H9 (cell line): ENCODE results near the gene SPCS1. TPM values are rescaled to one million over a fixed set of nuclear protein-coding genes. Genes with fewer than 3 reads are reported as not detected.
A peak's percentile ranks its signal among the peaks of the same experiment; 100 is the strongest.

Source experiments
- DNase-seq: peaks from one replicate; pipeline ENCODE4 v3.0.0-alpha.2; 2017
- H2AFZ ChIP-seq: one replicate; pipeline ENCODE4 v1.6.1; 2013; ENCODE audit warnings: mild to moderate bottlenecking, low read length, control low read depth, moderate library complexity
- H2AK5ac ChIP-seq: 2 replicates; pipeline ENCODE4 v1.6.1; 2013; ENCODE audit warnings: low read length, control low read depth, mixed read lengths; ENCODE audit not compliant: insufficient read length
- H2BK120ac ChIP-seq: one replicate; pipeline ENCODE4 v1.6.1; 2013; ENCODE audit warnings: low read depth, mild to moderate bottlenecking, low read length, control low read depth, inconsistent platforms; ENCODE audit not compliant: poor library complexity, severe bottlenecking
- H2BK12ac ChIP-seq: 2 replicates; pipeline ENCODE4 v1.6.1; 2013; ENCODE audit warnings: low read length, control low read depth, mixed read lengths, low read depth; ENCODE audit not compliant: insufficient read length
- H2BK15ac ChIP-seq: 2 replicates; pipeline ENCODE4 v1.6.1; 2013; ENCODE audit warnings: low read depth, low read length, control low read depth
- H2BK20ac ChIP-seq: one replicate; pipeline ENCODE4 v1.6.1; 2013; ENCODE audit warnings: low read depth, mild to moderate bottlenecking, low read length, control low read depth, inconsistent platforms; ENCODE audit not compliant: poor library complexity, severe bottlenecking
- H2BK5ac ChIP-seq: 2 replicates; pipeline ENCODE4 v1.6.1; 2013; ENCODE audit warnings: low read length, control low read depth, mixed read lengths; ENCODE audit not compliant: insufficient read length
- H3K14ac ChIP-seq: 2 replicates; pipeline ENCODE4 v1.6.1; 2013; ENCODE audit warnings: low read length, control low read depth; ENCODE audit not compliant: insufficient read depth
- H3K18ac ChIP-seq: 2 replicates; pipeline ENCODE4 v1.6.1; 2013; ENCODE audit warnings: low read depth, mild to moderate bottlenecking, mixed read lengths, low read length, control low read depth; ENCODE audit not compliant: insufficient read length
- H3K23ac ChIP-seq: 2 replicates; pipeline ENCODE4 v1.6.1; 2013; ENCODE audit warnings: low read length, control low read depth, mixed read lengths, low read depth; ENCODE audit not compliant: insufficient read length
- H3K23me2 ChIP-seq: 2 replicates; pipeline ENCODE4 v1.6.1; 2013; ENCODE audit warnings: low read depth, mild to moderate bottlenecking, mixed read lengths, low read length, control low read depth; ENCODE audit not compliant: insufficient read length, poor library complexity, severe bottlenecking
- H3K27ac ChIP-seq: 2 replicates; pipeline ENCODE4 v1.5.1; 2013; ENCODE audit warnings: low read length, control low read depth, mixed read lengths, low read depth; ENCODE audit not compliant: insufficient read length
- H3K27me3 ChIP-seq: 2 replicates; pipeline ENCODE4 v1.6.1; 2013; ENCODE audit warnings: low read length, control low read depth, inconsistent platforms; ENCODE audit not compliant: insufficient read depth
- H3K4ac ChIP-seq: 2 replicates; pipeline ENCODE4 v1.6.1; 2013; ENCODE audit warnings: low read depth, mild to moderate bottlenecking, control low read depth, inconsistent platforms, low read length, moderate library complexity
- H3K4me1 ChIP-seq: 2 replicates; pipeline ENCODE4 v1.6.1; 2013; ENCODE audit warnings: low read length, control low read depth, inconsistent platforms; ENCODE audit not compliant: insufficient read depth
- H3K4me2 ChIP-seq: 2 replicates; pipeline ENCODE4 v1.6.1; 2013; ENCODE audit warnings: low read length, control low read depth, mixed read lengths; ENCODE audit not compliant: insufficient read length, insufficient read depth
- H3K56ac ChIP-seq: 2 replicates; pipeline ENCODE4 v1.6.1; 2013; ENCODE audit warnings: low read depth, mild to moderate bottlenecking, mixed read lengths, low read length, control low read depth; ENCODE audit not compliant: insufficient read length
- H3K79me1 ChIP-seq: 2 replicates; pipeline ENCODE4 v1.6.1; 2013; ENCODE audit warnings: low read depth, mild to moderate bottlenecking, moderate library complexity, low read length, control low read depth, inconsistent platforms; ENCODE audit not compliant: insufficient read depth, poor library complexity, severe bottlenecking
- H3K79me2 ChIP-seq: 2 replicates; pipeline ENCODE4 v1.6.1; 2013; ENCODE audit warnings: low read length, control low read depth, inconsistent platforms; ENCODE audit not compliant: insufficient read depth
- H3K9ac ChIP-seq: 2 replicates; pipeline ENCODE4 v1.6.1; 2013; ENCODE audit warnings: low read length, control low read depth, mixed read lengths; ENCODE audit not compliant: insufficient read length; ENCODE audit errors: extremely low read depth
- H3K9me3 ChIP-seq: one replicate; pipeline ENCODE4 v1.6.1; 2013; ENCODE audit warnings: low read depth, low read length, inconsistent platforms; ENCODE audit not compliant: control insufficient read depth
- H3T11ph ChIP-seq: one replicate; pipeline ENCODE4 v1.6.1; 2013; ENCODE audit warnings: mild to moderate bottlenecking, low read length, control low read depth, inconsistent platforms
- H4K20me1 ChIP-seq: one replicate; pipeline ENCODE4 v1.6.1; 2013; ENCODE audit not compliant: control insufficient read depth, insufficient read length, insufficient read depth
- H4K5ac ChIP-seq: 2 replicates; pipeline ENCODE4 v1.6.1; 2013; ENCODE audit warnings: low read depth, mild to moderate bottlenecking, mixed read lengths, low read length, control low read depth; ENCODE audit not compliant: insufficient read length
- H4K8ac ChIP-seq: replicated peaks from 2 replicates; pipeline ENCODE4 v1.6.1; 2013; ENCODE audit warnings: low read length, control low read depth, mixed read lengths, low read depth; ENCODE audit not compliant: insufficient read length
- H4K91ac ChIP-seq: 2 replicates; pipeline ENCODE4 v1.6.1; 2013; ENCODE audit warnings: low read depth, mild to moderate bottlenecking, moderate library complexity, mixed read lengths, low read length, control low read depth; ENCODE audit not compliant: insufficient read length
- H3K27ac Mint-ChIP-seq, 3 experiments: 2 replicates in 2 of 3; 3 replicates in 1 of 3; pipeline ENCODE4 v1.8.0; 2020 to 2021; ENCODE audit warnings: mixed read lengths in 3 of 3, mild to moderate bottlenecking in 1 of 3, moderate library complexity in 1 of 3
- H3K27me3 Mint-ChIP-seq: 2 replicates; pipeline ENCODE4 v1.8.0; 2021; ENCODE audit warnings: low read depth, mild to moderate bottlenecking, moderate library complexity, mixed read lengths
- H3K36me3 Mint-ChIP-seq, 3 experiments: 2 replicates in 2 of 3; 3 replicates in 1 of 3; pipeline ENCODE4 v1.8.0; 2020 to 2021; ENCODE audit warnings: low read depth in 3 of 3, mixed read lengths in 3 of 3; ENCODE audit not compliant: insufficient read depth in 1 of 3
- H3K4me1 Mint-ChIP-seq, 2 experiments: 2 replicates each; pipeline ENCODE4 v1.8.0; 2020; ENCODE audit warnings: mixed read lengths in 2 of 2
- H3K4me3 Mint-ChIP-seq, 2 experiments: 2 replicates in 1 of 2; 3 replicates in 1 of 2; pipeline ENCODE4 v1.8.0; 2020 to 2021; ENCODE audit warnings: mild to moderate bottlenecking in 2 of 2, mixed read lengths in 2 of 2, moderate library complexity in 1 of 2
- H3K9me3 Mint-ChIP-seq, 2 experiments: 2 replicates in 1 of 2; 3 replicates in 1 of 2; pipeline ENCODE4 v1.8.0; 2020; ENCODE audit warnings: mild to moderate bottlenecking in 2 of 2, mixed read lengths in 2 of 2, moderate library complexity in 1 of 2
- WGBS: extraction: QIAGEN DNeasy Blood & Tissue Kit; methylation state at CpG from one replicate; pipeline ENCODE4 v1.1.7; 2013; ENCODE audit warnings: missing lambda C conversion rate, low lambda C conversion rate, mixed read lengths; ENCODE audit not compliant: insufficient read length; ENCODE audit errors: extremely low coverage; 5-methylcytosine and 5-hydroxymethylcytosine counted together
- total RNA-seq: library from RNA; stranded (reverse); gene quantifications from 2 replicates; pipeline ENCODE4 v1.2.1, GENCODE V29; 2021
- TF ChIP-seq, protein P1 (sequence below): fragments of 200-600 bp; sonication (generic); conservative IDR thresholded peaks from 3 replicates; pipeline ENCODE4 v1.8.0; 2021; ENCODE audit warnings: antibody characterized with exemption, mild to moderate bottlenecking

SPCS1 gene
- total RNA-seq, 1 experiment from 2014 or later, result 106 TPM

DNA sequence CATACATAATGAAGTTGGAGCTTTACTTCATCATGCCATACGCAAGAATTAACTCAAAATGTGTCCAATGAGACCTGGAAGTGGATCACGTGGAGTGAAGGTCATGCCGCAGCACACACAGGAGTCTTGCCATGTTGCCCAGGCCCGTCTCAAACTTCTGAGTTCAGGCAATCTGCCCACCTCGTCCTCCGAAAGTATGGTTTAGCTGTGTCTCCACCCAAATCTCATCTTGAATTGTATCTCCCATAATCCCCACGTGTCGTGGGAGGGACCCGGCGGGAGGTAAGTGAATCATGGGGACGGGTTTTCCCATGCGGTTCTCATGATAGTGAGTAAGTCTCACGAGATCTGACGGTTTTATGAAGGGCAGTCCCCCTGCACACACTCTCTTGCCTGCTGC lies 25.7 kb downstream of the SPCS1 start:
- H3K9me3 ChIP-seq, result no peaks in the 10 kb centered on the region
- H3K27me3 ChIP-seq, result no peaks in the 10 kb centered on the region
- H3K23ac ChIP-seq, result no peak overlapping the region
- H2BK15ac ChIP-seq, result no peak overlapping the region
- peaks cover 56 to 79% (median 77%) of the 10 kb centered on the region in 3 experiments for H3K36me3 Mint-ChIP-seq
- H2BK120ac ChIP-seq, result no peak overlapping the region
- no peaks in the 10 kb centered on the region for H3K4me1 Mint-ChIP-seq
- no peak overlapping the region for H2BK12ac ChIP-seq
- H3K9ac ChIP-seq, result no peak overlapping the region
- no CpG with 5 or more reads among the region's 14 CpGs for WGBS
- H2BK20ac ChIP-seq, result no peak overlapping the region
- TF ChIP-seq, protein P1, sequence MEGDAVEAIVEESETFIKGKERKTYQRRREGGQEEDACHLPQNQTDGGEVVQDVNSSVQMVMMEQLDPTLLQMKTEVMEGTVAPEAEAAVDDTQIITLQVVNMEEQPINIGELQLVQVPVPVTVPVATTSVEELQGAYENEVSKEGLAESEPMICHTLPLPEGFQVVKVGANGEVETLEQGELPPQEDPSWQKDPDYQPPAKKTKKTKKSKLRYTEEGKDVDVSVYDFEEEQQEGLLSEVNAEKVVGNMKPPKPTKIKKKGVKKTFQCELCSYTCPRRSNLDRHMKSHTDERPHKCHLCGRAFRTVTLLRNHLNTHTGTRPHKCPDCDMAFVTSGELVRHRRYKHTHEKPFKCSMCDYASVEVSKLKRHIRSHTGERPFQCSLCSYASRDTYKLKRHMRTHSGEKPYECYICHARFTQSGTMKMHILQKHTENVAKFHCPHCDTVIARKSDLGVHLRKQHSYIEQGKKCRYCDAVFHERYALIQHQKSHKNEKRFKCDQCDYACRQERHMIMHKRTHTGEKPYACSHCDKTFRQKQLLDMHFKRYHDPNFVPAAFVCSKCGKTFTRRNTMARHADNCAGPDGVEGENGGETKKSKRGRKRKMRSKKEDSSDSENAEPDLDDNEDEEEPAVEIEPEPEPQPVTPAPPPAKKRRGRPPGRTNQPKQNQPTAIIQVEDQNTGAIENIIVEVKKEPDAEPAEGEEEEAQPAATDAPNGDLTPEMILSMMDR, result no peak
- H3K79me1 ChIP-seq, result no peaks in the 10 kb centered on the region
- no peak overlapping the region for H4K8ac ChIP-seq
- H3K14ac ChIP-seq, result no peak overlapping the region
- no peak overlapping the region for H4K91ac ChIP-seq
- H3K4me2 ChIP-seq, result no peak overlapping the region
- no peak overlapping the region for H2AFZ ChIP-seq
- H3K4me3 Mint-ChIP-seq, result no peak overlapping the region
- H3K56ac ChIP-seq, result no peak overlapping the region
- no peak overlapping the region for H3K18ac ChIP-seq
- peaks cover 13 to 18% of the 10 kb centered on the region in 2 experiments for H3K9me3 Mint-ChIP-seq
- no peak overlapping the region for H2AK5ac ChIP-seq
- H4K20me1 ChIP-seq, result no peaks in the 10 kb centered on the region
- no peaks in the 10 kb centered on the region for H3K79me2 ChIP-seq
- H3K27me3 Mint-ChIP-seq, result no peaks in the 10 kb centered on the region
- no peak overlapping the region for H4K5ac ChIP-seq
- H3K23me2 ChIP-seq, result no peaks in the 10 kb centered on the region
- no peak overlapping the region for H3T11ph ChIP-seq
- no peak overlapping the region for H2BK5ac ChIP-seq
- H3K4ac ChIP-seq, result no peak overlapping the region
- DNase-seq, result no peak
- H3K27ac Mint-ChIP-seq, result 0 out of 7 replicates have a peak overlapping the region, but pooled peaks of 1 of the 3 experiments have one; percentile 50
- no peak overlapping the region for H3K27ac ChIP-seq
- no peaks in the 10 kb centered on the region for H3K4me1 ChIP-seq
